HFFc6 (cell line): ENCODE results near the gene FAM110D. TPM values are rescaled to one million over a fixed set of nuclear protein-coding genes. Genes with fewer than 3 reads are reported as not detected.

ENCODE experiments used
- DNase-seq: peaks from one replicate; pipeline ENCODE4 v3.0.0-alpha.2; 2018
- H3K27ac Mint-ChIP-seq: 2 replicates; pipeline ENCODE4 v1.8.0; 2020; ENCODE audit warnings: mild to moderate bottlenecking, mixed read lengths
- H3K27me3 Mint-ChIP-seq: 2 replicates; pipeline ENCODE4 v1.8.0; 2021; ENCODE audit warnings: mild to moderate bottlenecking, moderate library complexity, mixed read lengths; ENCODE audit not compliant: insufficient read depth
- H3K36me3 Mint-ChIP-seq: 2 replicates; pipeline ENCODE4 v1.8.0; 2021; ENCODE audit warnings: low read depth, mixed read lengths
- H3K4me1 Mint-ChIP-seq: 2 replicates; pipeline ENCODE4 v1.8.0; 2020; ENCODE audit warnings: low read depth, mixed read lengths
- H3K4me3 Mint-ChIP-seq: 2 replicates; pipeline ENCODE4 v1.8.0; 2020; ENCODE audit warnings: mild to moderate bottlenecking, moderate library complexity, mixed read lengths
- H3K9me3 Mint-ChIP-seq: 2 replicates; pipeline ENCODE4 v1.8.0; 2020; ENCODE audit warnings: mild to moderate bottlenecking, mixed read lengths
- total RNA-seq, 6 experiments: library from RNA; stranded (reverse); fragmentation: NEBNext Ultra II Directional; extraction: Animal tissue kit (Norgen Biotek cat#: 25700); gene quantifications; 2 replicates in 1 of 6; 3 replicates in 5 of 6; pipeline ENCODE4 v1.2.3, GENCODE V29; 2021
- TF ChIP-seq, protein P1 (sequence below): fragments of 200-600 bp; sonication (generic); IDR thresholded peaks from 2 replicates; pipeline ENCODE4 v1.5.0; 2021; ENCODE audit warnings: antibody characterized with exemption, mild to moderate bottlenecking

FAM110D gene
- total RNA-seq, 6 experiments from 2014 or later, result not detected

DNA sequence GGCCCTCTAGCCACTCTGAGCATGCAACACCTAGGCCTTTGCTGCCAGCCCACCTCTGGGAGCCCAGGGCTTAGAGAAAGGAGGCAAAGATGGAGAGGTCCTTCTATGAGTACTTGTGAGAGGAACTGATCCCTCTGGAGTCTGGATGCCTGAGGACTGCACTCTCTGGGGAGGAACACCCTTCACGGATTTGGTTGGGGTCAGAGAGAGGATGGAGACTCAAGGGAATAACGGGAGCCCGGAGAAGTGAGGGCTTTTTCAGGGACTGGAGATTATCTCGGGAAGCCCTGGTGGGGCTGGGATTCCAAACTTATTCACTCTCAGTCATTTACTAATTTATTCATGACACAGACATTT lies 10.3 kb downstream of the FAM110D start:
- no peak for DNase-seq
- Mint-ChIP-seq H3K27me3 (peaks cover 14% of the 10 kb centered on the region), H3K27ac (no peak overlapping the region; the same call in 1 of the 2 replicates), H3K36me3 (no peaks in the 10 kb centered on the region), H3K9me3 (no peaks in the 10 kb centered on the region), H3K4me3 (peak overlapping the region; percentile 95), H3K4me1 (peaks cover 11% of the 10 kb centered on the region)
- TF ChIP-seq, protein P1, sequence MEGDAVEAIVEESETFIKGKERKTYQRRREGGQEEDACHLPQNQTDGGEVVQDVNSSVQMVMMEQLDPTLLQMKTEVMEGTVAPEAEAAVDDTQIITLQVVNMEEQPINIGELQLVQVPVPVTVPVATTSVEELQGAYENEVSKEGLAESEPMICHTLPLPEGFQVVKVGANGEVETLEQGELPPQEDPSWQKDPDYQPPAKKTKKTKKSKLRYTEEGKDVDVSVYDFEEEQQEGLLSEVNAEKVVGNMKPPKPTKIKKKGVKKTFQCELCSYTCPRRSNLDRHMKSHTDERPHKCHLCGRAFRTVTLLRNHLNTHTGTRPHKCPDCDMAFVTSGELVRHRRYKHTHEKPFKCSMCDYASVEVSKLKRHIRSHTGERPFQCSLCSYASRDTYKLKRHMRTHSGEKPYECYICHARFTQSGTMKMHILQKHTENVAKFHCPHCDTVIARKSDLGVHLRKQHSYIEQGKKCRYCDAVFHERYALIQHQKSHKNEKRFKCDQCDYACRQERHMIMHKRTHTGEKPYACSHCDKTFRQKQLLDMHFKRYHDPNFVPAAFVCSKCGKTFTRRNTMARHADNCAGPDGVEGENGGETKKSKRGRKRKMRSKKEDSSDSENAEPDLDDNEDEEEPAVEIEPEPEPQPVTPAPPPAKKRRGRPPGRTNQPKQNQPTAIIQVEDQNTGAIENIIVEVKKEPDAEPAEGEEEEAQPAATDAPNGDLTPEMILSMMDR, result no peak

DNA sequence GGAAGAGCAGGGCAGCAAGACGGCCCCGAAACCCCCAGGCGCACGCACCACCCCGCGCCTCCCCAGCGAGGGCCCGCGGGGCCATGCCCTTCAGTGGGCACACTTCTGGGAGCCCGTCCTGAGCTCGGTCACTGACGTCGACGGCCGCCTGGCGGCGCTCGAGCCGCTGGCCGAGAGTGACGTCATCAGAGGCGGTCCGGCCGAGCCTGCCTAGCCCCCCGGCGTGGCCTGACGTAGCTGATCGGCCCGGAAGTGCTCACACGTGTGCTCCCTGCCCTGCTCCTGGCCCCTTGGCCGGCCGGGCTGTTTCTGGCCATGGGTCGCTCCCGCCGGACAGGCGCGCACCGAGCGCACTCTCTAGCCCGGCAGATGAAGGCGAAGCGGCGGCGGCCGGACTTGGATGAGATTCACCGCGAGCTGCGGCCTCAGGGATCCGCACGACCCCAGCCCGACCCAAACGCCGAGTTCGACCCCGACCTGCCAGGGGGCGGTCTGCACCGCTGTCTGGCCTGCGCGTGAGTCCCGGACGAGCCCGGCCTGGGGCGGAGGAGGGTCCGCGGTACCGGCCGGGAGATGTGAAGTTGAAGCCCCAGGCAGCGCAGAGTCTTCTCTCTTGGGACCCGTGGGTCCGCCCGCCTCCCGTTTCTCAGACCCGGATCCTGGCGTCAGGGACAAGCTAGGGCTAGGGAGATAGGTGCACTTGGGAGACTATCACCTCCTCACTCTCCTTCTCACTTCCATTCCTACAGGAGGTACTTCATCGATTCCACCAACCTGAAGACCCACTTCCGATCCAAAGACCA lies 11.0 kb downstream of the FAM110D start, which contains the start of gene ZNF593:
TSS of gene ZNF593 (plus strand) at position 240 of the 803 bp plus-strand sequence. CDS start at position 316, 76 bp downstream.
- H3K4me1 Mint-ChIP-seq, result peaks cover 11% of the 10 kb centered on the region
- TF ChIP-seq, protein P1, result peak; percentile 95
- no peaks in the 10 kb centered on the region for H3K9me3 Mint-ChIP-seq
- DNase-seq, result peak; percentile 84
- peak within 1 kb of the TSS; percentile 87 for H3K27ac Mint-ChIP-seq
- H3K27me3 Mint-ChIP-seq, result peaks cover 14% of the 10 kb centered on the region
- no peaks in the 10 kb centered on the region for H3K36me3 Mint-ChIP-seq
- H3K4me3 Mint-ChIP-seq, result peak within 1 kb of the TSS; percentile 95

DNA sequence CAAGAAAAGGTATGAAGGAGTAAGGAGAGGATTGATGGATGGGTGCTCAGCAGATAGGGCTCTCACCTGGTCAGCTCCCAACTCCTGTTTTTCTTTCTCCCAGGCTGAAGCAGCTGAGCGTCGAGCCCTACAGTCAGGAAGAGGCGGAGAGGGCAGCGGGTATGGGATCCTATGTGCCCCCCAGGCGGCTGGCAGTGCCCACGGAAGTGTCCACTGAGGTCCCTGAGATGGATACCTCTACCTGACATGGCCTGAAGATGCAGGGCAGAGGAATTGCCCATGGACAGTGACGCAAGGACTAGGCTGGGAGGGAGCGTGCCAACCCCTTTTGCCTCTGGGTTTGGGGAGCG lies 11.6 kb downstream of the FAM110D start:
- H3K27ac Mint-ChIP-seq, result peak overlapping the region; percentile 87
- H3K27me3 Mint-ChIP-seq, result peaks cover 12% of the 10 kb centered on the region
- peak overlapping the region; percentile 95 for H3K4me3 Mint-ChIP-seq
- H3K36me3 Mint-ChIP-seq, result no peaks in the 10 kb centered on the region
- no peaks in the 10 kb centered on the region for H3K9me3 Mint-ChIP-seq
- peaks cover 11% of the 10 kb centered on the region for H3K4me1 Mint-ChIP-seq
- no peak for DNase-seq
- TF ChIP-seq, protein P1, result no peak

DNA sequence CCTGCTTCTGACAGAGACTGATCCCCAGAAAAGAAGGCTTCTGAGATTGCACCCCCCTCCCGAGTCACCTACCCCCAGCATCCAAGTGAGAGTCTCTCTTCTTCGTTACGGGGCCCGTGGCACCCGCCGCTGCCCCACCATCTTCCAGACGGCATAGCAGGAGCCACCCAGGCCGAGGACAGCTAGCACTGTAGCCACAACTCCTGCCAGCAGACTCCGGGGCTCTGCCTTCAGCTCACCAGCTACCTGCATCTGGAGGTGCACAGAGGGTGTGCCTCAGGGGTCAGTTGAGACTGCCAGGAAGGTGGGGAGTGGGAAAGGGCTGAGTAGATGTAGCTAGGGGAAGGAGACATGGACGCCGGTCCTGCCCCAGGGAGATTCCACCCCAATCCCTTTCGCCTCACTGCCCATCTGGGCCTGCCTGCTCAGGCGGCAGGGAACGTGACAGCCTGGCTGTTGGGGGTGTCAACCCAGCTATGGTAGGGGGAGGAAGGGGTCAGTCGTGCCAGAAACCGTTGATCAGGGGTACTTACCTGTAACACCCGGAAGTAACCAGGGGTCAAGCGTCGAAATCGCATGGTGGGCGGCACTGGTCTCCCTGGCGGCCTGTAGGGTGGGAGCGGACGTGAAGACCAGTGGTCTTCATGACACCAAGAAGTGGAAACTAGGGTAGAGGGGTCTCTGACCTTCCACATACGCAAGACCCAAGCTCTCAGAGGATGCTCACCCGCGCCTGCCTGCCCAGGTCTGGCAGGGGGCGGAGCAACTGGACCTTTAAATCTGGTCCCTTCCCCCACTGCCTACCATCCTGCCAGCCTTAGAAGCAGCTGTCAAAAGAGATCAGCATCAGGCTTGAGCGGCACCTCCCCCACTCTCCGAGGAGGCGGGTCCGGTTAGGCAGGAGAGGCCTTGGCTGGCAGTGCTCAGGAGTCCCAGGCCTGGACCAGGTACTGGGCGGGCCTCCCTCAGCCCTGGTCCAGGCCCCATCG lies 12.5 kb downstream of the FAM110D start, which contains the start of gene ZNF593OS:
TSS of gene ZNF593OS (minus strand) at position 749 of the 989 bp plus-strand sequence. CDS start at position 578, 171 bp downstream.
- DNase-seq, result no peak
- peaks cover 7% of the 10 kb centered on the region; the same call in 1 of the 2 replicates for H3K27me3 Mint-ChIP-seq

DNA sequence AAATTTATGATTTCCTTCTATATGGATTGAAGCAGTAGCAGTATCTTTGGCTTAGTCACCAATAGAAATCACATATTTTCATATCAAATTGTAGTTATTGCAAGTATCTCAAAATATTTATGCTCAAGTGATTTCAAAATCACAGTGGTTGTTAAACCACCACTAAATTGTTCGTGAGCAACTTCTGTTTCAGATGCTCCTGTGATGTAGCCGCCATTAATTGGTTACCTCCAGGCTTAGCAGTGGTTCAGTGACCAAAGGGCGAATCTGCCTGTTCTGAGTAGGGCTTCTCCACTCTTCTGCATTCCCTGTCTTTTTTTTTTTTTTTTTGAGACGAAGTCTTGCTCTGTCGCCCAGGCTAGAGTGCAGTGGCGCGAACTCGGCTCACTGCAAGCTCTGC lies 16.5 kb downstream of the FAM110D start:
- Mint-ChIP-seq H3K27me3 (peaks cover 2% of the 10 kb centered on the region), H3K4me3 (no peak overlapping the region)
- no peak for DNase-seq

More for the DNA sequence above, 12.5 kb downstream of the FAM110D start, which contains the start of gene ZNF593OS:
- H3K36me3 Mint-ChIP-seq, result no peaks in the 10 kb centered on the region
- H3K27ac Mint-ChIP-seq, result 0 out of 2 replicates have a peak within 1 kb of the TSS, but pooled peaks have one; percentile 29
- TF ChIP-seq, protein P1, result no peak
- no peaks in the 10 kb centered on the region for H3K9me3 Mint-ChIP-seq
- H3K4me1 Mint-ChIP-seq, result peaks cover 11% of the 10 kb centered on the region
- peak within 1 kb of the TSS; percentile 95 for H3K4me3 Mint-ChIP-seq

More for the DNA sequence above, 16.5 kb downstream of the FAM110D start:
- TF ChIP-seq, protein P1, result no peak
- Mint-ChIP-seq H3K27ac (no peak overlapping the region), H3K36me3 (no peaks in the 10 kb centered on the region), H3K4me1 (peaks cover 10% of the 10 kb centered on the region), H3K9me3 (no peaks in the 10 kb centered on the region)
